GM21529 (cell line): ENCODE measurements around the gene EFCC1.

ENCODE experiments used
- ATAC-seq: cut with Tn5 transposase; IDR thresholded peaks from one replicate; pipeline ENCODE4 v1.9.1; 2021; ENCODE audit not compliant: unreplicated experiment

Gene EFCC1

DNA sequence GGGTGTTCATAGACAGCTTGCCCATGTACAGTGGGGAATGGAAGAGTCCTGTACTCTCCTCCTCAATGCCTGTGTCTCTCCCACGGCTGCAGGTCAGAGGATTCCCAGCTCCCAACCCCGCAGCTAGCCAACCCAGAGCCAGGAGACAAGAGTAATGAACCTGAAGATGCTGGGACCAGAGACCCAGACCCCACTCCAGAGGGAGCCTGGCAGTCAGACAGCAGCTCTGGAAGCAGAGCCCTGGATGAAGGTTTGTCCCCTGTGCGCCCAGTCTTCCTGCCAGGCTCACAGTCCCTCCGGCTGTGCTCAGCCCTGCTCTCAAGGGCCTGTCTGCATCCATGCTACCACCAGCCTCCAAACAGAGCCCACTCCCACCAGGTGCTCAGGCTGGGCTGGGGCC is 29.5 kb downstream of the EFCC1 start:
- no peak for ATAC-seq

DNA sequence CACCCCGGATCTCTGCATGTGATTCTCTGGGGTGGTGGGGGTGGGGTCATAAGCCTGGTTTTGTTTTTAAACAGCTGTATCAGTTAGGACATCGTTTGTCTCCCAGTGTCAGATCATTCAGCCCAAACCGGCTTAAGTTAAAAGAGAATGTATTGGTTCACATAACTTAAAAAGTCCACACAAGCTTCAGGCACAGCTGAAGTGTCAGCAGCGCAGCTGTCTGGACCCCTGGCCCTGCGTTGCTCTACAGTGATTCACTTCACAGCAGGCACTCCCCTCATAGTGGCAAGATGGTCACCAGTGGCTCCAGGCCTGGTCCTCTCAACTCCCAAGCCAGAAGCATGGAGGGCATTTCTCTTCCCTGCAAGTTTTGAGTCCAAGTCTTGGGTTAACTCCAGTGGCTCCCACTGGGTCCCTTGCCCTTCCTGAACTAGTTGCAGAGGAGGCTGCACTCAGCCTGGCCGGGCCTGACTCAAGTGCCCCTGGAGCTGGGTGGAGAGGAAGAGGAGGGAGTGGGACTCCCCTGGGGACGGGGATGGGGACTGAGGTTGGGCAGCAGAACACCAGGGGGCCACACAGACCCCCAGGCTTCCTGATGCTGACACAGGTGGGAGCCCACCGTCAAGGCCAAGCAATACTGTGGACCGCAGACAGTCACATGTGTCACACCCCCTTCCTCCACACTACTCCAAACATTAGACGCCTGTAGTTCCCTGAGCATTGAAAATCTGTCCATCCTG is 30.5 kb downstream of the EFCC1 start:
- no peak for ATAC-seq

DNA sequence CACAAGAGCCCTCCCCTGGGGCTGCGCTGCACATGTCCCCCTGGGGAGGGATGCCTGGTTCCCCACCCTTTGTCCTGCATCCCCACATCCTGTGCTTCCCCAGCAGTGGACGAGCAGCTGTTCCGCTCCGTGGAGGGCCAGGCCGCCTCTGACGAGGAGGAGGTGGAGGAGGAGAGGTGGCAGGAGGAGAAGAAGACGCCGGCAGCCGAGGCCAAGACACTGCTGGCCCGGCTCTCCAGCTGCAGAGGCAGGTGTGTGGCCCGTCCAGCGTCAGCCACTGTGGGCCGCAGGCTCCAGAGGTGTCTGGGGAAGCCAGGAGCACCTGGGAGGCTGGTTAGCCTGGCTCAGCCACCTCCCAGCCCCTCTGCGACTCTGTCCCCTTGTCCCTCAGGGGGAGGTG is 31.6 kb downstream of the EFCC1 start:
- ATAC-seq = no peak

DNA sequence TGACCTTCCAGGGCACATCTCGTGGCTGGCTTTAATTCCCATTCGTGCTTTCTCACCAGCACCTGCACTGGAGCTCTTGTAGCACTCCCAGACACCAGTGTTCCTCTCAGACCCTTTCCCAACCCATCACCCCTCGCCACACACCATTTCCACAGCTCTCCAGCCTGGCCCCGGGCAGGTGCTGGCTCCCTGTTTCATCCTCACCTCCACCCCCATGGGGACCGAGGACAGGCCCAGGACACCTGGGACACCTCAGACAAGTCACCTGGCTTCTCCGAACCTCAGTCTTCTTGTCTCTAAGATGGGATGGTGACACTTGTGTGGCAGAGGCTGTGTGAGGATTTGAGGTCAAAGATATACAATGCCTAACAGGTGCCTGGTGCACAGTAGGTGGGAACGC is 32.0 kb downstream of the EFCC1 start:
- no peak for ATAC-seq

DNA sequence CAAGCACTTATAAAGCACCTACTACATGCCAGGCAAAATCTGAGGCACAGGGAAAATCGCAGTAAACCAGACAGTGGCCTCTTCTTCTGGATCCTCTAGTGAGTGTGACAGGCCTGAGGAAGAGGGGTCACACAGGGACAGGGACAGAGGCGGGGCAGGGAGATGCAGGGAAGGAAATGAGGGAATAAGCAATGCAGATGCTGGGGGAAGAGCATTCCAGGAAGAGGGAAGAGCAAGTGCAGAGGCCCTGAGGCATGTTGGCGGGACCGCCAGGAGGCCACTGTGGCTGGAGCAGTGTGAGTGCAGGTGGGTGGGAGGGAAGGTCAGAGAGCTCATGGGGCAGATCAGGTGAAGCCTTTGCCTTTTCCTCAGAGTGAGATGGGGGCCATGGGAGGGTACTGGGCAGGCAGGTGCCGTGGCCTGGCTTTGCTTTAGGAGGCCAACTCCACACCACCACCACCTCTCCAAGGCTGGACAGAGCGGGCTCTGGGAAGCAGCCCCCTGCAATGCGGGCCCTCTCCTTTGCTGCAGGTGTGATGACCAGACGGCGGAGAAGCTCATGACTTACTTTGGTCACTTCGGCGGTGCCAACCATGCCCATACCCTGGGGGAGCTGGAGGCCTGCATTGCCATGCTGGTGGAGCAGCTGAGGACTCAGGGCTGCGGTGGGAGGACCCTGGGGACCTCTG is 32.7 kb downstream of the EFCC1 start:
- no peak for ATAC-seq

DNA sequence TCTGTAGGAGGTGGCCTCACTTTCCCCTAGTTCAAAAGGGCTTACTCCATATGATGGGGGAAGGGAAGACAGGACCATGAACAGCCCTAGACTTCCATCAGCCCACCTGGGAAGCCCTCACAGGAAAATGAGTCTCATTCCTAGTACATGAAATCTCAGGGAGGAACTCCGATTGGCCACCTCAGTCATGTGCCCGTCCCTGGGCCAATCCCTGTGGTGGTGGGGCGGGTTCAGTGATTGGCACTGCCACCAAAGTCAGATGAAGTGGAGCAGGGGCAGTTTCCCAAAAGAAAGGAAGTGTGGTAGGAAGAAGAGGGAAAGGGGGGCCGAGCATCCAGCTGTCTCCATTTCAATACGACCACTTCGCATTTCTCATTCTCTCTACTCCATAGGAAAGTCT is 33.5 kb downstream of the EFCC1 start:
- no peak for ATAC-seq

DNA sequence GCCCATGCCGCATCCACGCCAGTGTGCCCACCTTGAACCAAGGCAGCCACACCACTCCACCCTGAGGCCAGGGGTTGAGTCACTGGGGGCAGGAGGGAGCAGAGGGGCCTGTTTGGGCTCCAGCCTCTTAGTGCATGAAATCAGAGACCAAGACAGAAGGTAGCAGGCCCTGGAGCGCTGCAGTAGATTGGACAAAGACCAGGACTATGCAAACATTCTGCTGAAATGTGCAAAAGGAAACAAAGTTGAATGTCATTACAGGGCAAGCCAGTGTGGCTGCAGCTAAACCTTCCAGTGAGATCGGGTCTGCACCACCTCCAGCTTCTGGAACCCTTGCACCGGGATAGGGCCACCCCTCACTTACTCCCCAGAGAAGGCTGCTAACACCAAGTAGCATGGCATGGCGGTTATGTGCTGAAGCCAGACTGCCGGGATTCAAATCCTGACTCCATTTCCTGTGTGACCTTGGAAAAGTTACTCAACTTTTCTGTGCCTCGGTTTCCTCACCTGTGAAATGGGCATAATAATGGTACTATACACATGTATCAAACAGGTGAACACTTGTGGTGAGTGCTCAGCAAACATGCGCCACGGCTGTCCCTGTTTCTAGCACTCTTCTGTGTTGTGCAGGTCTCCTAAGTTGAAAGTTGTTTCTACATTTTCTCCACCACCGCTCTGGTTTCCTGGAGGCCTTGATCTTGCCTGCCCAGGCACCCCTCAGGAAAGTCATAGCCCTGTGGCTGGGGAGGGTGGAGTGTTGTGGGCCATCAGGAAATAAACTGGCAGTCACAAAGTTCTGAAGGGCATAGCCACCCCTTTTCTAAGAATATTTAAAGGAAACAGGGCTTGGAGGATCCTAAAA is 34.5 kb downstream of the EFCC1 start:
- ATAC-seq = no peak

DNA sequence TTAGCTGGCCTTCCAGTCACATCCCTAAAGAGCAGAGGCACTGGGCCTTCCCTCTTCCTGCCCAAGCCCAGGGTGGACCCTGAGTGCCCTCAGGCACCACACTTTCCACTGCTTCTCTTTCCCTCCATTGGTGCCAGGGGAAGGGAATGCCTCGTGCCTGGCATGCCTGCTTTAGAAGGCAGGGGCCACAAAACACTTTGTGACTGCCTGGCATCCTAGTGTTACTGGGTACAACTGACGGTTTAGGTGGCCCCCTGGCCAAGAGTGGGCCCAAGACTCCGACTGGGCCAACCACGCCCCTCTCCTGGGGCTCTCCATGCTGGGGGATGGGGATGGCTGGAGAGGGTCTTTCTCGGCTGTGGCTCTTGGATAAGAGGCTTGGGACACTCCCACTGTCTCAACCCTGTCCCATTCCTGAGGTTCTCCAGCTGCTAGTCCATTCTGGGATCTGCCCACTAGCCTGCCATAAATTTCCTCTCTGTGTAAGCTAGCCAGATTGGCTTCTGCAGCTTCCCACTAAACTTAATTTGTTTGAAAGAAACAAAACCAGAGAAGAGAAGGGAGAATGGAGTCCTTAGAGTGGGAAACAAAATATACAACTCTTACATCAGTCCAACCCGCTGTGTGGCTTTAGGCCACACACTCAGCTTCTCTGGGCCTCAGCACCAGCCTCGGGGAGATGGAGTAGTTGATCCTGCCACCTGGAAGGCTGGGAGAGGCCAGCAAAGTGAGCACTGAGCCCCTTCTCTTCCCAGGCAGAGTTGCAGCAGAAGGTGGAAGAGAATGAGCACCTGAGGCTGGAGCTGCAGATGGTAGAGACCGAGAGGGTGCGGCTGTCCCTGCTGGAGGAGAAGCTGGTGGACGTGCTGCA is 35.4 kb downstream of the EFCC1 start:
- no peak for ATAC-seq

DNA sequence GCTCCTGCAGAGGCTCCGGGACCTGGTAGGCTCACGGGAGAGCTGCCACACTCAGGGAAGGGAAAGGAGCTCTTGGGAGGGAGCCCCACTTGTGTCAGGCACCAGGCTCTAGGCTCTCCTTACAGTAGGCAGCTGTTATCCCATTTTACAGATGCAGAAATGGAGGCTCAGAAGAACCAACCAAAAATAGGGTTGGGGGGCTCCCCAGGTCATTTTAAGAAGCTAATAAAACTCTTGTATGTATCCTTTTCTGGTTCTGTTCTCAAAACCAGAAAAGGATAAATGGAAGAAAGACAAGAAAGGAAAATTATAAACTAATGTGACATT is 36.0 kb downstream of the EFCC1 start:
- no peak for ATAC-seq

DNA sequence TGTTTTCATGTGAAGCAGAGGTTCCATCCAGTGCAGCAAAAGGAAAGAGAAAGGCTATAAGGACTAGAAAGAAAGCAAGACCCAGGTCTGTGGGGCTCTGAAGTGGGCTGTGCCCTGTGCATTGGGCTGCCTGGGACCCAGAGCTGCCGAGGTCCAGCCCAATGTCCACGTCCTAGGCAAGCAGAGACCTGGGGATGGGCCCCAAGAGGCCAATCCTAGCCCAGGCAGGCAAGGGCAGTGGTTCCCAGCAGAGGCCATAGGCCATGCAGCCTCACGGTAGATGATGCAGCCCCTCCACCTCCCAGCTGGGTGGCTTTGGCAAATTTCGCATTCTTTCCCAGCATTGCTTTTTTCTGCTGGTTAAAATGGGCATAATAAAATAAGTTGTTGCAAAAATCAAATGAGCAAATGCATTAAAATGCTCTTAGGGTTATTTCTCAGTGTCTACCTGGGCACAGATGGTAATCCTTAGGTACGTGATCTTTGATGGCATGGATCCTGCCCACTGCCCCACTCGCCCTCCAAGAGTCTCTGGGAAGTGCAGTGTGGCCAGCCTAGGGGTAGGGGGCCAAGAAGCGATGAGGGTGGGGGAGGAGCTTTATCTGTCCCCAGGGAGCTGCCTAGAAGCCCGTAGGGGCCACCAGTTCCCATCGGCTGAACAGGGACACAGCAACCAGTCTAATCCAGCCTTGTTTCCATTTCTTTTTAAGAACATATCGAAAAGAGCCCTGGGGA is 37.2 kb downstream of the EFCC1 start:
- no peak for ATAC-seq

DNA sequence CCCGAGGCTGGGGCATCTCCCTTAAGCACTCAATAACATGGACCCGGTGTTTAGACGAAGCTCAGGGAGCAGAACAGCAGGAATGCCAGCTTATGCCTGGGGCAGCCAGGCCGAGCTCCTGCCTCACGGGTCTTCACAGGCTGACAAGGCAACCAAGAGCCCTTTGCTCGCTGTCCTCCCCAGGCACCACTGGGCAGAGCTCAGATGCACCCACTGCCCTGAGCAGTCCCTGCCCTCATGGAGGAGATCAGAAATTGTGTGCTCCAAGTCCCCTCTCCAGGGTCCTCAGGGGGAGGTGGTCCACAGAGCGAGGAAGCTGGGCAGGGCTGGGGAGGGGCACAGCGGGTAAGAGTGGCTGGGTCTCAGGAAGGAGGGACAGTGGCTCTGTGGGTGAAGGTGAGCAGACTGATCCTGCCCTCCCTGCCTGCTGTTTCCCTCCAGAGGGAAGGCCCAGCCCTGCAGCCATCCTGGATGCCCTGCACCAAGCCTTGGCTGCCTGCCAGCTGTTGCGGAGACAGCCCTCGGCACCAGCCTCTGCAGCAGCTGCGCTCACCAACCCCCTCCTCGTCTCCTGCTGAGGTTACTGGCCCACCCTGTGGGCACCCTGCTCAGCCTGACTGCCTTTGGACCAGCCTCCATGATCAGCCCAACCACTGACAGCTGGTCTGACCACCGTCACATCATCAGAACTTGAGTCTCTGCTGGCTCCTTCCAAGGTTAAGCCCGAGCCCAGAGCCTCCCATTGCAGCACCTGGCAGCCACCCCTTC is 38.4 kb downstream of the EFCC1 start:
- ATAC-seq = no peak

DNA sequence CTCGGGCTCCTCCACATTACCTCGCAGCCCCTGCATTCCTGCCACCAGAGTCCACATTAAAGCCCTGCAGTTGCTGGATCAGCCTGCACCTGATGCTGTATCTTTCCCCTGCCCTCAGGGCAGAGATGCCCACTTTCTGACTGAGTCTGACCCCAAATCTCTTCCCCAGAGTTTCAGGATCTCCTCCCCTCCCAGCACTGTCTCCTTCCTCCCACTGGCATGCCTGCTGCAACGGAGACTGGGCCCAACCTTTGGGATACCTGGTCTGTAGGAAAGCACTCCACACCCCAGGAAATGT is 38.9 kb downstream of the EFCC1 start:
- no peak for ATAC-seq

DNA sequence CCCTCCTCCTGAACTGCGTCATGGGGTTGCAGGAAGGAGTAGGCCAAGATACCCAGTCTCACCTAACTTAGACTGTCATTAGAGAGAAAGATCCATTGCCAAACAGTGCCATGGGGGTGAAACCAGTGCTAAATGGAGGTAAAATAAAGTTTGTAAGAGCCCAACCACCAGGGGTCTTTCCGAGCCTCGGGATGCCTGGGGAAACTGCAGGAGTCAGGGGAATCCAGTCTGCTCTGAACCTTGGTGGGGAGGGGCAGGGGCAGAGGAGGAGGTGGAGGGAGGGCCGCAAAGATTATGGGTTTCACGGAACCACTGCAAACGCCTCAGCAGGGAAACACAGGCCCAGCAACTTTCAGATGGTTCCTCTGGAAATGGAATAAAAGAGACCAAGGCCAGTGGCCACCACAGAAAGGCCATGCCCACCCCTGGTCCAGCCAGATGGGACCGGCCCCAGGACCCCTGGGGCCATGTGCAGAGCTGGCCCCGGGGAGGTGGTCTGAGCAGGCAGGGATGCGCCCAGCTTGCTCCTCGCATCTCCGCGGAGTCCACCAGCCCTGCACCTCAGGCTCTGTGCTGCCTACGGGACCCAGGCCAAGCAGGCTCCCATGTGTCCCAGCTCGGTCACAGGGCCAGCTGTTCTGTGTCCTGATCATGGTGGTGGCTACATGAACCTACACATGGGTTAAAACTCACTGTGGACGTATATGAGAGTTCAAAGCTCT is 39.6 kb downstream of the EFCC1 start:
- no peak for ATAC-seq

DNA sequence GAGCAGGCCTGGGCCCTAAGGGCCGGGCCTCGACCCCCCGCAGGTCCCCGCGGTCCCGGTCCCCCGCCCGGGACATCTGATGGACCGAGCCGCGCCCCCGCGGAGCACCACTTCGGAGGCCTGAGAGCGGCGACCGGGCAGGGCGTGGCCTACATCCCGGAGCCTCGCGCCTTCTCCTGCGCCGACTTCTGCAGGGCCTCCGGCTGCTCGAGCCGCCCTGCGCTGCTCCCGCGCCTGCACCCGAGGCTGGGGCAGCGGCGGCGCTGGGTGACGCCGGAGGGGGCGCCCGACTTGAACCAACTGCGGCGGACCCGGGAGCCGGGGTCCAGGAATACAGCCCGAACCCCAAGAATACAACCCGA is 44.6 kb downstream of the EFCC1 start:
- ATAC-seq = no peak

DNA sequence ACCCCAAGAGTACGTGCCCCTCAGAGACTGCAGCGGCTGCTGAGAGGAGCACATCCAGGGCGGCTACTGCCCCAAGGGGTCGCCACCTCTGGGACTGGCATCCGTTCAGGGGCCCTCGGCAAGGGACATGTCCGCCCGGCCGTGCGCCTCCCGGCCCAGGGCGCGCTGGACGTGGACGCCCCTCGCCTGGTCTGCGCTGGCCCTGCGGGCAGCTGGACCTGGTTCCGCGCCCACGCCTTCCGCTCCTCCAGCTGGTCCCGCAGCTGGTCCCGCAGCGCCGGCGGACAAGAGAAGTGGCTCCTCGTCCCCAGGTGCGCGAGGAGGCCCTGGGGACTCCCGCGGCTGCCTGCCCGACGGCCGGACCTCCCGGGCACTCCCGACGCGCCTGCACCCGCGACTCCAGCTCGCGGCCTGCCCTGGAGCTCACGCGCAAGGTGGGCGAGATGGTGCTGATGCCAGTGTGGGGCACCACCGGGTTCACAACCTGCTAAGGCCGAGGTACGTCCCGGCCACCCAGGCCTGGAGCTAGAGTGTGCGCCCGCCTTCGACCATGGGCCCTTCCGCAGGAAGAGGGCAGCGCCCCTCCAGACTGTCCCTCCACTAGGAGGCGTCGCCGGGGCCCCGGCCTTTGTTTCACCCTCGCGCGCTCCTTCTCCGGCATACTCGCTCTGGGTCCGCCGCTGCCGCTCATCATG is 45.1 kb downstream of the EFCC1 start:
- no peak for ATAC-seq

DNA sequence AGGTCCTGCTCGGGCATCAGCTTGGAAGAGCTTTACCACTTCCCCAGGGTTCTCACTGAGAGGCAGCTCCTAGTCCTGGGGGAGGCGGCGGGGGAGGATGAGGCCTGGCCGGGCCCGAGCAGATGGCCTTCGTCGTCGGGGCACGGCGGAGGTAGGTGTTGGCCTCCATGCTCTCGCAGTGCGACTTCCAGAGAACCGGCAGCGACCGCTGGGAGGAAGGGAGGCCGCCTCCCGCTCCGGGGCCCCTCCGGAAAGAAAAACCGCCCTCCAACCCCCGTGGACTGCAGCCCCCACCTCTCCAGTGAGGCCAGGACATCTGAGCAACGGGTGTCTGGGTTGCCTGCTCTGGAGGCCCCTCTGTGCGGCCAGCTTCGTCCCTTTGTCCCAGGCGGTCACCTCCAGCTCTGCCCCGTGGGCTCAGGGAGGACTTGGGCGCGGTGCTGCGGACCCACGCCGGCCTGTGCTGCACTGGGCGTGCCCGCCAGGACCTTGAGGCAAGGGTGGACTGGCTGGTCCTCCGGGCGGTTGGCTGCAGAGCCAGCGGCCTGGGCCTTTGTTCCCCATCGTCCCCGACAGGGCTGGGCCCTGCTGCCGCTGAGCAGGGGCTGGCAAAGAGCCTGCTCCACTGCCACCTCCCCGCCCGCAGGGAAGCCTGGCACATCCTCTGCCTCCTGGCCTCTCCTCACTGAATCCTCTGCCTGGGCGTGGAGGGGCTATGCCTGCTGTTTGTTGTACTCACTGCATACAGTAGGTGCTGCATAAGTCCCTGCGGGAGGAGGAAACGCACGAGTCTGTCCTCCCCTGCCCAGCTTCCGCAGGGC is 45.8 kb downstream of the EFCC1 start:
- ATAC-seq = no peak

DNA sequence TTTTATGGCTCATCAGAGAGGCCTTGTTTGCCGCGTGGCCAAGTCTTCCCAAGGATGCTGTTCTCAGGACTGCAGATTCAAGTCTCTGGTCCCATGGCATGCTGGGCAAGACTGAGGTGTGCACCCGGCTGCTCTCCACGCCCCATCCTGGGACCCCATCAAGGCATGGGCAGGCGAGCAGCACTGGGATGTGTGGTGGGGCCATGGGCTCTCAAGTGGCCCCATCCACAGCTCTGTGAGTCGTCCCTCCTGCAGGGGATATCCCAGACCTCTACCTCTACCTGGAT is 46.4 kb downstream of the EFCC1 start:
- no peak for ATAC-seq
